K562 (cell line): ENCODE measurements around the gene FSTL1.

Experiments used
- CTCF ChIP-seq, 3 experiments: IDR thresholded peaks in 2 of 3; conservative IDR thresholded peaks in 1 of 3; 2 replicates each; pipeline ENCODE4 v1.5.1; 2011 to 2012; ENCODE audit warnings: low read length in 3 of 3, mild to moderate bottlenecking in 3 of 3, control low read depth in 2 of 3, improper control_type of control experiment in 1 of 3, inconsistent platforms in 1 of 3, low read depth in 1 of 3, mixed read lengths in 1 of 3, moderate library complexity in 1 of 3; ENCODE audit not compliant: insufficient read depth in 2 of 3
- POLR2AphosphoS5 ChIP-seq: IDR thresholded peaks from 2 replicates; pipeline ENCODE4 v1.6.1; 2011; ENCODE audit warnings: mild to moderate bottlenecking, low read depth, low read length, moderate library complexity; ENCODE audit not compliant: control insufficient read depth, insufficient read depth

GRCh38 chr3:120344349-120344748, 106.4 kb downstream of the FSTL1 start:
- TF ChIP-seq POLR2AphosphoS5 (no peak), CTCF (IDR thresholded peaks at IDR 0.05 in 2 of 3, conservative IDR thresholded peaks at IDR 0.05 in 1 of 3; ENCODE audit: insufficient read depth in 2 of 3, low read depth in 1 of 3, low read length in 3 of 3) (no peak)
